Heart right ventricle (tissue), 16 donors: ENCODE results near the gene MYL10. TPM values are rescaled to one million over a fixed set of nuclear protein-coding genes. Genes with fewer than 3 reads are reported as not detected.

Experiments
- ATAC-seq, 8 donors: fragments of 200-7000 bp; cut with Tn5 transposase; one replicate each; pipeline ENCODE4 v1.9.1; 2020; ENCODE audit warnings: mild to moderate bottlenecking in 8 of 8, moderate library complexity in 8 of 8, moderate number of reproducible peaks in 1 of 8
- DNase-seq, 2 donors: peaks; one replicate each; pipeline ENCODE4 v3.0.0-alpha.2; 2020
- H3K27ac ChIP-seq, 10 donors: fragments of 200-600 bp; sonication (generic) in 2 of 10; one replicate each; pipeline versions ENCODE4 v1.5.0 to v1.8.0; 2020 to 2022; ENCODE audit warnings: mild to moderate bottlenecking in 3 of 10
- H3K27me3 ChIP-seq, 7 donors: fragments of 200-600 bp; one replicate each; pipeline ENCODE4 v1.8.0; 2021 to 2022; ENCODE audit warnings: mild to moderate bottlenecking in 2 of 7
- H3K36me3 ChIP-seq, 9 donors: fragments of 200-600 bp; sonication (generic) in 1 of 9; one replicate each; pipeline versions ENCODE4 v1.5.0 to v1.8.0; 2020 to 2022; ENCODE audit warnings: mild to moderate bottlenecking in 2 of 9
- H3K4me1 ChIP-seq, 9 donors: fragments of 200-600 bp; sonication (generic) in 1 of 9; one replicate each; pipeline versions ENCODE4 v1.5.0 to v1.8.0; 2020 to 2022; ENCODE audit warnings: mild to moderate bottlenecking in 4 of 9
- H3K4me3 ChIP-seq, 10 donors: fragments of 200-600 bp; sonication (generic) in 2 of 10; one replicate each; pipeline versions ENCODE4 v1.5.0 to v1.8.0; 2020 to 2022; ENCODE audit warnings: mild to moderate bottlenecking in 7 of 10, moderate library complexity in 2 of 10
- H3K9me3 ChIP-seq, 11 donors: fragments of 200-600 bp in 10 of 11; sonication (generic) in 2 of 11; one replicate each; pipeline versions ENCODE4 v1.5.0 to v1.8.0; 2013 to 2022; ENCODE audit warnings: mild to moderate bottlenecking in 2 of 11, control low read depth in 1 of 11, moderate library complexity in 1 of 11
- WGBS, 2 donors: extraction: QIAGEN DNeasy Blood & Tissue Kit; methylation state at CpG; one replicate each; pipeline ENCODE4 v1.1.7; 2013; ENCODE audit warnings: inconsistent platforms in 1 of 2; 5-methylcytosine and 5-hydroxymethylcytosine counted together
- intact Hi-C, 10 donors: fragments of 100-400 bp; cut with DNase I; formaldehyde crosslinking; loops; one replicate each; pipeline versions ENCODE4 v1.11.1 to v1.14.2; 2022
- polyA plus RNA-seq, 2 donors: library from polyadenylated mRNA; stranded (reverse); fragments of 200-250 nt; gene quantifications; one replicate each; pipeline ENCODE4 v1.2.3, GENCODE V29; 2013
- total RNA-seq, 10 donors: library from RNA; stranded (reverse); fragmentation: NEBNext Ultra II Directional in 3 of 10; extraction: Animal tissue kit (Norgen Biotek cat#: 25700) in 3 of 10; gene quantifications; one replicate each; pipeline versions ENCODE4 v1.2.1 to v1.2.4, GENCODE V29; 2021 to 2023
- TF ChIP-seq, protein P1 (sequence below), 9 donors: fragments of 200-600 bp; sonication (generic) in 2 of 9; IDR thresholded peaks; one replicate each; pipeline versions ENCODE4 v1.5.0 to v1.8.0; 2021 to 2022; ENCODE audit warnings: antibody characterized with exemption in 9 of 9, mild to moderate bottlenecking in 5 of 9, moderate library complexity in 1 of 9
- donor health status: Arrhythmogenic right ventricular cardiomyopathy.
- donor health status: ischemic (EF 13 %, LVEDD 7.1; RV severe dilation, severe dysfunction).
- donor health status: healthy with polysubstance abuse.
- donor health status: DM: no; HTN: yes; CAD: no.
- donor health status: DM: no; HTN: no; CAD: no.
- donor health status: ischemic (EF 25% LVEDD 6.9; RV normal size, moderate dysfunction).
- donor health status: ischemic (EF 25% LVEDD 5.7; RV mildly dilated, moderate dysfunction).
- donor health status: healthy.
- donor health status: DM: yes; HTN: yes; CAD: no.
- donor health status: Ischemic cardiomyopathy.
- donor health status: ischemic (EF 35%, LVEDD 5.7; RV mildly dilated, moderate dysfunction).
- donor health status: nonischemic (EF 11% LVEDD 7.7; RV severe dilation, severe dysfunction).
- donor health status: DM: yes; HTN: yes; CAD: no.
- donor health status: PGD.
- donor health status: ischemic (EF 29% LVEDD 5.4; RV normal size, mild dysfunction).
- donor health status: nonischemic (EF 23%, LVEDD 6.1; RV moderate dilation, normal function).

The MYL10 gene
- total and polyA plus RNA-seq, 12 donors, result not detected

DNA sequence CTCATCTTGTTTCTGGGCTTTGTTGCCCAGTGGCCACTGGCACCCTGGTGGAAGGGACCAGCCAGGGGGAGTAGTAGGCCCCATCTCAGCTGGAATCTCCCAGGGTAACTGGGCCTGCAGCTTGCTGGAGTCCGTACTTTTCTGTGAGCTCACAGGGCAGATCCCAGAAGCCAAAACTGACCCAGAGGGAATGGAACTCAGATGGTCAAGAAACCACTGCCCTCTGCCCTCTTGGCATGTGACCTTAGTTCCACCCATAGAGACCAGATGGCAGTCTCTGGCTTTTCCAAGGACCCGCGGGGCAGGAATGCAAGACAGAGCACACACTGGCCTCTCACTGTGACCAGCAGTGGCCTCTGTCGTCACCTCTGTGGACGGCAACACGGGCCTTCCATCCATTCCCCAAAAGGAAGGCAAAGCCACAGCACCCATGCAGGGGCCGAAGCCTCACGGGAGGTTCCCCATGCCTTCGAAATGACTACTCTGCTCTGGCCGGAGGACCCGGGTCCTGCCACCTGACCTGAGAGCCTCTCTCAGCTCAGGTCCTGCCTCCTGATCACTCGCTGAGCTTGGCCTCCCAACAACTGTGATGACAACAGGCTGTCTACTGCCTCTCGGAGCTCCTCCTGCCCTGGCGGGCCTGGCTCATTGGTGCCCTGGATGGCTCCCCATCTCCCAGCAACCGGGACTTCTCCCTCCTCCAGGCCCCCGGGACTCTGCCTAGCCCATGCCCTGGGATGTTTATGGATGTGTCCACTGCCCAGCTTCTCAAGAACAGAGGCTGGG lies 29.9 kb downstream of the MYL10 start:
- H3K9me3 ChIP-seq, result no peaks in the 10 kb centered on the region
- H3K4me3 ChIP-seq, result no peak overlapping the region
- intact Hi-C loops, result loop anchor here in 2 of 10 donors (5.0 to 10.0 kb wide), 2 partner anchors 646 to 673 kb away; no protein-coding TSS in a partner anchor
- H3K4me1 ChIP-seq, result peaks cover 0 to 15% (median 4%) of the 10 kb centered on the region in 9 donors
- H3K36me3 ChIP-seq, result no peaks in the 10 kb centered on the region
- no peak overlapping the region for H3K27ac ChIP-seq
- ATAC-seq, result no peak
- TF ChIP-seq, protein P1, sequence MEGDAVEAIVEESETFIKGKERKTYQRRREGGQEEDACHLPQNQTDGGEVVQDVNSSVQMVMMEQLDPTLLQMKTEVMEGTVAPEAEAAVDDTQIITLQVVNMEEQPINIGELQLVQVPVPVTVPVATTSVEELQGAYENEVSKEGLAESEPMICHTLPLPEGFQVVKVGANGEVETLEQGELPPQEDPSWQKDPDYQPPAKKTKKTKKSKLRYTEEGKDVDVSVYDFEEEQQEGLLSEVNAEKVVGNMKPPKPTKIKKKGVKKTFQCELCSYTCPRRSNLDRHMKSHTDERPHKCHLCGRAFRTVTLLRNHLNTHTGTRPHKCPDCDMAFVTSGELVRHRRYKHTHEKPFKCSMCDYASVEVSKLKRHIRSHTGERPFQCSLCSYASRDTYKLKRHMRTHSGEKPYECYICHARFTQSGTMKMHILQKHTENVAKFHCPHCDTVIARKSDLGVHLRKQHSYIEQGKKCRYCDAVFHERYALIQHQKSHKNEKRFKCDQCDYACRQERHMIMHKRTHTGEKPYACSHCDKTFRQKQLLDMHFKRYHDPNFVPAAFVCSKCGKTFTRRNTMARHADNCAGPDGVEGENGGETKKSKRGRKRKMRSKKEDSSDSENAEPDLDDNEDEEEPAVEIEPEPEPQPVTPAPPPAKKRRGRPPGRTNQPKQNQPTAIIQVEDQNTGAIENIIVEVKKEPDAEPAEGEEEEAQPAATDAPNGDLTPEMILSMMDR (IDR thresholded peaks at IDR 0.05), result no peak
- 76 to 81% methylated on average over 16 of the region's 16 CpGs for WGBS, 2 donors
- DNase-seq, result no peak
- H3K27me3 ChIP-seq, result peaks cover 0 to 12% (median 0%) of the 10 kb centered on the region in 7 donors

DNA sequence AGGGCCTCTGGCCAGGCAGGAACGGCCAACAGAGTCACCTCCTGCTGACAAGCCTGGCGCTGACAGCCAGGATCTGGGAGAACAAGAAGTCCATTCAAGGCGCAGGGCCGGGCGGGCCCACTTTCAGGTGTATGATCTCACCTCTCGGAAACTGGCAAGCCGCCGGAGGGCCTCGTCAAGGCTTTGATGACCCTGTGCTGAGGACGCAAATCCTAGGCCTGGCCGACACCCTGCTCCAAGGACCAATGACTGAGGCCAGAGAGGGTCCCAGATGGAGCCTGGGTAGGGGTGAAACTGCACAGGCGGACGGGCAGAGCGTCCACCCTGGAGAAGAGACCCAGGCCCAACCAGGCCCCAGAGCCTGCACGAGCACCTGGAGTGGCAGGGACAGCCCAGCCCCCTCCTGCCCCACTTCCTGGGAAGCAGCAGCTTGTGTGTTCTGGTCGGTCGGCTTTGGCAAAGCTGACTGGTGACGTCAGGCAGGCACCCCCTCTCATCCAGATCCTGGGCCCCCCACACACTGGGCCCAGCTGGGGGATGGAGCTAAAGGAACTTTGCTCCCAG lies 30.6 kb downstream of the MYL10 start:
- Histone ChIP-seq H3K36me3 (no peaks in the 10 kb centered on the region), H3K27me3 (peaks cover 0 to 12% (median 0%) of the 10 kb centered on the region in 7 donors), H3K4me1 (peaks cover 0 to 15% (median 4%) of the 10 kb centered on the region in 9 donors), H3K9me3 (no peaks in the 10 kb centered on the region), H3K4me3 (no peak overlapping the region), H3K27ac (no peak overlapping the region)
- no peak for DNase-seq
- no peak for ATAC-seq
- TF ChIP-seq, protein P1 (IDR thresholded peaks at IDR 0.05), result no peak
- 81 to 83% methylated on average over 18 of the region's 18 CpGs for WGBS, 2 donors
- intact Hi-C loops, result loop anchor here in 2 of 10 donors (5.0 to 10.0 kb wide), 2 partner anchors 646 to 674 kb away; no protein-coding TSS in a partner anchor

DNA sequence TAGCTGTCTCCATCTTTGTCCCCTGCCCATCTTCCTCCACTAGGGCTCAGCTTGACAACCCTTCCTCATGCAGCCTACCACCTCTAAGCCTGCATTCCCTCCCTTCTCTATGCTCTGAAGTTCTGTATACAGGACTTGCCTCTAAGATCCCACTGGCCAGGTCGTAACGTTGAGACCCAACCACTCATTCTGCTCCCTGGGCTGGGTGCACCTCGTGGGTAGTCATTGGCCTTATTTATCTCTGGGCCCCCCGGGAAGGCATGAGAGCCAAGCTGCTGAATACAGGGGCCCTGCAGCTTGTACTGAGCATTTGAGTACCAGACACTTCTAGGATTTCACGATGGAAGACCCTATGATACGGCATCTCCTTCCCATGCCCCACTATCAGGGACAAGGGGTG lies 31.2 kb downstream of the MYL10 start:
- 71 to 77% methylated on average over 6 of the region's 6 CpGs for WGBS, 2 donors
- H3K36me3 ChIP-seq, result no peaks in the 10 kb centered on the region
- TF ChIP-seq, protein P1 (IDR thresholded peaks at IDR 0.05), result no peak
- H3K9me3 ChIP-seq, result no peaks in the 10 kb centered on the region
- DNase-seq, result no peak
- no peak overlapping the region for H3K4me3 ChIP-seq
- ATAC-seq, result no peak
- intact Hi-C loops, result loop anchor here in 2 of 10 donors (5.0 to 10.0 kb wide), 2 partner anchors 647 to 674 kb away; no protein-coding TSS in a partner anchor
- H3K27ac ChIP-seq, result no peak overlapping the region
- peaks cover 0 to 15% (median 4%) of the 10 kb centered on the region in 9 donors for H3K4me1 ChIP-seq
- peaks cover 0 to 12% (median 0%) of the 10 kb centered on the region in 7 donors for H3K27me3 ChIP-seq

DNA sequence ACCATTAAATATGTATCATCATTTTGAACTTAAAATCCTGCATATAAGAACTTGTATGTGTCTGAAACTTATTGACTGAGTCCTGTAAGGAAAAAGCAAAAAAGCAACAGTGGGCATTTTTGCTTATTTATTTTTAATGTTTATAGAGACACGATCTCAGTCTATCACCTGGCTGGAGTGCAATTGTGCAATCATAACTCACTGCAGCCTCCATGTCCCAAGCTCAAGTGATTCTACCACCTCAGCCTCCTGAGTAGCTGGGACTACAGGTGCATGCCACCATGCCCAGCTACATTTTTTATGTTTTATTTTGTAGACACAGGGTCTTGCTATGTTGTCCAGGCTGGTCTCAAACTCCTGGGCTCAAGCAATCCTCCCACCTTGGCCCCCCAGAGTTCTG lies 32.2 kb downstream of the MYL10 start:
- intact Hi-C loops, result loop anchor here in 2 of 10 donors (5.0 to 10.0 kb wide), 2 partner anchors 648 to 675 kb away; no protein-coding TSS in a partner anchor
- ATAC-seq (no peak), DNase-seq (no peak)
- Histone ChIP-seq H3K9me3 (no peaks in the 10 kb centered on the region), H3K27me3 (peaks cover 0 to 5% (median 0%) of the 10 kb centered on the region in 7 donors), H3K27ac (no peak overlapping the region), H3K4me1 (peaks cover 0 to 6% (median 0%) of the 10 kb centered on the region in 9 donors), H3K4me3 (no peak overlapping the region), H3K36me3 (no peaks in the 10 kb centered on the region)
- 74 to 76% methylated on average over 1 of the region's 1 CpG for WGBS, 2 donors
- TF ChIP-seq, protein P1 (IDR thresholded peaks at IDR 0.05), result no peak
